Activated CD4-positive, alpha-beta T cell treated with anti-CD3 and anti-CD28 coated beads, Interleukin-2, amount 10 ng/mL, durations not matched to agents 7 days and 5 days (primary cell): ENCODE measurements around the gene COL23A1. TPM values are rescaled to one million over a fixed set of nuclear protein-coding genes. Genes with fewer than 3 reads are reported as not detected.

ENCODE experiments used
- CTCF ChIA-PET: fragments of 350-600 bp; sonication (Branson Sonifier 250); formaldehyde crosslinking; loops from one replicate; lab custom pipeline; 2021; ENCODE audit warnings: antibody characterized with exemption; lab: Charles Lee
- POLR2A ChIA-PET: fragments of 350-600 bp; sonication (Branson Sonifier 250); formaldehyde crosslinking; loops from one replicate; lab custom pipeline; 2021; ENCODE audit warnings: antibody characterized with exemption; lab: Charles Lee
- DNase-seq: peaks from one replicate; pipeline ENCODE4 v3.0.0-alpha.2; 2020
- H3K27ac Mint-ChIP-seq: one replicate; pipeline ENCODE4 v1.8.0; 2021; ENCODE audit warnings: mild to moderate bottlenecking, moderate library complexity, mixed read lengths
- H3K27me3 Mint-ChIP-seq: one replicate; pipeline ENCODE4 v1.8.0; 2021; ENCODE audit warnings: mixed read lengths
- H3K36me3 Mint-ChIP-seq: one replicate; pipeline ENCODE4 v1.8.0; 2021; ENCODE audit warnings: low read depth, mixed read lengths
- H3K4me1 Mint-ChIP-seq: one replicate; pipeline ENCODE4 v1.8.0; 2021; ENCODE audit warnings: mixed read lengths
- H3K4me3 Mint-ChIP-seq: one replicate; pipeline ENCODE4 v1.8.0; 2021; ENCODE audit warnings: mild to moderate bottlenecking, moderate library complexity, mixed read lengths
- H3K9me3 Mint-ChIP-seq: one replicate; pipeline ENCODE4 v1.8.0; 2021; ENCODE audit warnings: mixed read lengths
- total RNA-seq, 2 experiments: library from RNA; stranded (reverse); gene quantifications; one replicate each; pipeline ENCODE4 v1.2.3, GENCODE V29; 2021

COL23A1 gene
- total RNA-seq, 2 experiments from 2014 or later = 0.27 TPM; not detected in 1

DNA sequence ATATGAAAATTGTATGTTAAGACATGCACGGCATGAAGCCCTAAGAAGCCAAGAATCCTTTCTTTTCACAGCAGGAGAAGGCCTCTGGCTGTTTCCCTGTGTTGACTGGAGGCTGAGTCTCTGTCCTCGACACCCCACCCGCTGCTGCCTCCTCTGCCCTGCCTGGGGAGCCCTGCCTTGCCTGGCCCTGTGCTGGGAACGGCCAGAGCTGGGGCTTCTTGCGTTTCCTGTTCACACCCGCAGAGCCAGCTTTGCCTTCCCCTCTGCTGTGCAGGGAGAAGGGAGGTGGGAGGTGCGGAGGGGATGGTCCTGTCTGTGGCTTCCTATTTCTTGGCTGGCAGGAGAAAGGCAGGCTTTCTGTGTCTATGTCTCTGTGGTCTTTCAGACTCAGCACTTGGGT is 396.2 kb downstream of the COL23A1 start:
- ChIA-PET CTCF (interaction anchor here (0.6 kb wide), 1 partner anchor 44 kb away, joined by 3 read pairs; no protein-coding TSS in a partner anchor), POLR2A (no interaction called here)
- Mint-ChIP-seq H3K9me3 (no peaks in the 10 kb centered on the region), H3K4me1 (peaks cover 12% of the 10 kb centered on the region), H3K27ac (no peak overlapping the region), H3K4me3 (no peak overlapping the region), H3K27me3 (peaks cover 20% of the 10 kb centered on the region), H3K36me3 (no peaks in the 10 kb centered on the region)
- no peak for DNase-seq

GRCh38 chr5:178193251-178193809 is 396.9 kb downstream of the COL23A1 start:
- no peak for DNase-seq
- no peak overlapping the region for H3K4me3 Mint-ChIP-seq
- H3K36me3 Mint-ChIP-seq = no peaks in the 10 kb centered on the region
- no peak overlapping the region for H3K27ac Mint-ChIP-seq
- peaks cover 20% of the 10 kb centered on the region for H3K27me3 Mint-ChIP-seq
- H3K9me3 Mint-ChIP-seq = no peaks in the 10 kb centered on the region
- POLR2A ChIA-PET = no interaction called here
- peaks cover 12% of the 10 kb centered on the region for H3K4me1 Mint-ChIP-seq
- CTCF ChIA-PET = interaction anchor here (0.6 kb wide), 1 partner anchor 43 kb away, joined by 3 read pairs; no protein-coding TSS in a partner anchor

GRCh38 chr5:178192787-178193186 is 397.4 kb downstream of the COL23A1 start:
- no peaks in the 10 kb centered on the region for H3K9me3 Mint-ChIP-seq
- peaks cover 20% of the 10 kb centered on the region for H3K27me3 Mint-ChIP-seq
- H3K27ac Mint-ChIP-seq = no peak overlapping the region
- peaks cover 12% of the 10 kb centered on the region for H3K4me1 Mint-ChIP-seq
- POLR2A ChIA-PET = no interaction called here
- H3K4me3 Mint-ChIP-seq = no peak overlapping the region
- CTCF ChIA-PET = no interaction called here
- no peaks in the 10 kb centered on the region for H3K36me3 Mint-ChIP-seq
- no peak for DNase-seq

DNA sequence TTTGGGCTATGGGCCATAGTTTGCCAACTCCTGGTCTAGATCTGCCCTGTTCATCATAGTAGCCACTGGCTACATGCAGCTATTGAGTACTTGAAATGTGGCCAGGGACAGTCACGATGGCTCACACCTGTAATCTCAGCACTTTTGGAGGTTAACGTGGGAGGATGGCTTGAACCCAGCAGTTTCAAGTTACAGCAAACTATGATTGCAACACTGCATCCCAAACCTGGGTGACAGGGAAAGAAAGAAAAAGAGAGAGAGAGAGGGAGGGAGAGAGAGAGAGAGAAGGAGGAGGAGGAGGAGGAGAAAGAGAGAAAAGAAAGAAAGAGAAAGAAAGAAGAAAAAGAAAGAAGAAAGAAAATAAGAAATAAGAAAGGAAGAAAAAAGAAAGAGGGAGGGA is 397.9 kb downstream of the COL23A1 start:
- Mint-ChIP-seq H3K9me3 (no peaks in the 10 kb centered on the region), H3K4me1 (peaks cover 12% of the 10 kb centered on the region), H3K36me3 (no peaks in the 10 kb centered on the region), H3K27me3 (peaks cover 20% of the 10 kb centered on the region), H3K4me3 (no peak overlapping the region), H3K27ac (no peak overlapping the region)
- POLR2A ChIA-PET = no interaction called here
- DNase-seq = no peak
- CTCF ChIA-PET = interaction anchor here (0.7 kb wide), 1 partner anchor 105 kb away, joined by 3 read pairs; no protein-coding TSS in a partner anchor

DNA sequence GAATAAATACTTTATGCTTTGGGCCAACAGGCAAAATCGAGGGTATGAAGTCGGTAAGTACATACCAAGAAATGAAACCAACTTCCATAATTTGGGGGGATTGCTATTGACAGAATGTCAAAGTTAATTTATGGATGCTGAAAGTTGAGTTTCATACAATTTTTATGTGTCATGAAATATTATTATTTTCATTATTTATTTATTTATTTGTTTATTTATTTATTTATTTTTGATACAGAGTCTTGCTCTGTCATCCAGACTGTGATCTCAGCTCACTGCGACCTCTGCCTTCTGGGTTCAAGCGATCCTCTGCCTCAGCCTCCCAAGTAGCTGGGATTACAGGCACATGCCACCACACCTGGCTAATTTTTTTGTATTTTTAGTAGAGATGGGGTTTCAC is 398.5 kb downstream of the COL23A1 start:
- Mint-ChIP-seq H3K27ac (no peak overlapping the region), H3K9me3 (no peaks in the 10 kb centered on the region), H3K27me3 (peaks cover 20% of the 10 kb centered on the region), H3K36me3 (no peaks in the 10 kb centered on the region), H3K4me1 (peaks cover 12% of the 10 kb centered on the region), H3K4me3 (no peak overlapping the region)
- ChIA-PET CTCF (interaction anchor here (0.7 kb wide), 1 partner anchor 106 kb away, joined by 3 read pairs; no protein-coding TSS in a partner anchor), POLR2A (no interaction called here)
- DNase-seq = no peak

- Mint-ChIP-seq H3K27ac (no peak overlapping the region), H3K4me1 (peaks cover 12% of the 10 kb centered on the region), H3K36me3 (no peaks in the 10 kb centered on the region), H3K27me3 (peaks cover 14% of the 10 kb centered on the region), H3K9me3 (no peaks in the 10 kb centered on the region), H3K4me3 (no peak overlapping the region)
- ChIA-PET CTCF (interaction anchor here (0.8 kb wide), 1 partner anchor 122 kb away, joined by 4 read pairs; no protein-coding TSS in a partner anchor), POLR2A (no interaction called here)
- DNase-seq = no peak
These were observed 400.8 kb downstream of the COL23A1 start for GRCh38 chr5:178189433-178189832.

Other genes starting within 250 kb of the COL23A1 start
- gene CLK4, start 36.7 kb upstream of the COL23A1 start, total RNA-seq = 10 to 100 TPM; 34.3 to 38.0 TPM
- 10 to 100 TPM in 1 of 2 experiments, 1 to 10 TPM in 1; 8.8 to 10.2 TPM for gene ZNF354A, start 140.3 kb upstream of the COL23A1 start, total RNA-seq